Measurements from ENCODE around the gene MRPL23.

- TF ChIP-seq YY1 (IDR thresholded peaks at IDR 0.05; ENCODE audit: insufficient read depth, insufficient read length), result no peak
- no peak for TF ChIP-seq ZNF274 (IDR thresholded peaks at IDR 0.05; ENCODE audit: low read depth, low read length)
- TF ChIP-seq SUZ12 (IDR thresholded peaks at IDR 0.05; ENCODE audit: extremely low read depth, insufficient read depth, insufficient read length), result no peak
These were observed 2.2 kb downstream of the MRPL23 start for GRCh38 chr11:1949302-1949701.
